HEK293T (cell line): ENCODE data around the gene ARF1.

Experiments
- BHLHE40 ChIP-seq: fragments of 450-650 bp; IDR thresholded peaks from 2 replicates; pipeline ENCODE4 v1.6.1; 2016; ENCODE audit warnings: mild to moderate bottlenecking, moderate library complexity, borderline replicate concordance
- FOXA1 ChIP-seq: fragments of 450-650 bp; IDR thresholded peaks from 2 replicates; pipeline ENCODE4 v1.6.1; 2016; ENCODE audit warnings: mild to moderate bottlenecking
- FOXM1 ChIP-seq: fragments of 450-650 bp; IDR thresholded peaks from 2 replicates; pipeline ENCODE4 v1.6.1; 2017; ENCODE audit warnings: mild to moderate bottlenecking, borderline replicate concordance
- L3MBTL2 ChIP-seq: fragments of 450-650 bp; conservative IDR thresholded peaks from 2 replicates; pipeline ENCODE4 v1.6.1; 2016; ENCODE audit warnings: mild to moderate bottlenecking
- NFRKB ChIP-seq: fragments of 450-650 bp; IDR thresholded peaks from 2 replicates; pipeline ENCODE4 v1.6.1; 2016; ENCODE audit warnings: mild to moderate bottlenecking, moderate library complexity
- SP1 ChIP-seq: fragments of 450-650 bp; IDR thresholded peaks from 2 replicates; pipeline ENCODE4 v1.6.1; 2017
- TARDBP ChIP-seq: fragments of 450-650 bp; IDR thresholded peaks from 2 replicates; pipeline ENCODE4 v1.6.1; 2016

DNA sequence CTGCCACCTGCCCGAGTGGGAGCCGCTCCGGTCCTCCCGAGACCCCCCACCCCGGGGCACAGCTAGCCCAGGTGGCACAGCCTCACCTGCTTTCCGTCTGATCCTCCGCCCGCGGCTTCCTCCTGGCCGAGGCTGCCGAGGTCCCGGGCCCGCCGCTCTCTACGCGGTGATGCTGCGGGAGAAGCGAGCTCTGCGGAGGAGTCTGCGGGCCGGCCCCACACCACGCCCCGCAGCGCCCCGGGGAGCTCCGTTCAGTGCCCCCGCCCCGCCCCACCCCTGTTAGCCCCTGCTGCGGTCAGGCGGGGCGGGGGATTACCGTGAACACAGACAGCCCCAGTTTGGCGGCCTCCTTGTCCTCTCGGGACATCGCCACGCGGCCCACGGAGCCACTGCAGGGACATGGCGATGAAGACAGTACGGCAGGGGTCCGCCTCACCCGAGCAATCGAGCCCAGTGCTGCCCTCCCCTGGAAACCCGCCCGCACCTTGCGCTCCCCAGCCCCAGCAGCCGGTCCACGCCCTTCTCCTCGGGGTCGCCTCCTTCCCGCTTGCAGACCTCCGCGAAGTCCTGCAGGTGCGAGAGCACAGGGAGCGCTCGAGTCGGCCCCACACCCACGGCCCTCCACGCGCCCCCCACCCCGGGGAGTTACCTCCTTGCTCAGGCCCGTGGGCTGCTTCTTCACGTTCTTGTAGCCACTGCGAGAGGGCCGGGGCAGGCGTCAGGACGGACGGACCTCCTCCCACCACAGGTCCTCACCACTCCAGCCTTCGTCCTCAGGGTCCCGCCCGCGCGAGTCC lies 19.7 kb downstream of the ARF1 start:
- TF ChIP-seq NFRKB (no peak), BHLHE40 (no peak), FOXA1 (no peak), SP1 (no peak), FOXM1 (no peak), L3MBTL2 (peak; percentile 38), TARDBP (peak; percentile 7; the same call in 1 of the 2 replicates)
